HG03342 (cell line): Measurements from ENCODE around the gene DNAJC17.

ENCODE experiments used
- ATAC-seq: cut with Tn5 transposase; IDR thresholded peaks from one replicate; pipeline ENCODE4 v1.9.1; 2021; ENCODE audit warnings: mild to moderate bottlenecking, moderate library complexity; ENCODE audit not compliant: unreplicated experiment

The DNAJC17 gene

DNA sequence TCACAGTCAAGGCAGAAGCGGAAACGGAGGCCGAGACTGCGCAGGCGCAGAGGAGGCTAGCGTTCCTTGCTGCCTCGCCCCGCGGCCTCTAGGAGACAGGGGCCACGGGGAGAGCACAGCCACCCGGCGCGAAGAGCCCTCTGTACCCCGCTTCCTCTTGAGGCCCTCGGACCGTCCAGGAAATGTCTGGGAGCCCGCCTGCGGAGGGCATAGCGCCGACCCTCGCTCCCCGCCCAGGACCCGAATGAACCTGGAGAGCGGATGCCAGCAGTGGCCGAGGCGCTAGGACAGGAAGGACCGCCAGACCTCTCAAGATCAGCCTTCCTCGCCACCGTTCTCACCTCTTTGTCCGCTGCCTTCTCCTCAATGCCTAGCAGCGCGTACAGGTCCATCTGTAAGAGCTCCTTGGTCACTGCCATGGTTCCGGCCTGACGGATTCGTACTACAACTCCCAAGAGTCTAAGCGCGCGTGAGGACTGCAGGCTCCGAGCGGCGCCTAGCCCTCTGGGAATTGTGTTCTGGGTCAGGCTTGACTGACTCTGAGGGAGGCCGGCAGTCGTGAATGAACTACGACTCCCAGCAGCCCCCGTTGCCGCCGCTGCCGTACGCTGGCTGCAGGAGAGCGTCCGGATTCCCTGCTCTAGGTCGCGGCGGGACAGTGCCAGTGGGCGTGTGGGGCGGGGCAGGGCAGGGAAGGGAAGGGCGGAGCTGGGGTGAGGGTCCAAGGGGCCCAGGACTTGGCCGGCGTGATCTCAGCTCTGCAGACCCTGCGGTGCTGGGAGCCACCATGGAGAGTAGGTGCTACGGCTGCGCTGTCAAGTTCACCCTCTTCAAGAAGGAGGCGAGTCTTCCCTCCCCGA is at the start of gene DNAJC17, which contains the start of gene ZFYVE19:
Gene DNAJC17 (minus strand): TSS at position 446 of the 860 bp plus-strand sequence. CDS start 27 bp downstream, at position 419.
Gene ZFYVE19 (plus strand): TSS at position 62 of the 860 bp plus-strand sequence. CDS start 501 bp downstream, at position 563.
- peak; percentile 93 for ATAC-seq

- ATAC-seq = no peak
Observed at GRCh38 chr15:40856746-40857145, 49.5 kb upstream of the DNAJC17 start.

DNA sequence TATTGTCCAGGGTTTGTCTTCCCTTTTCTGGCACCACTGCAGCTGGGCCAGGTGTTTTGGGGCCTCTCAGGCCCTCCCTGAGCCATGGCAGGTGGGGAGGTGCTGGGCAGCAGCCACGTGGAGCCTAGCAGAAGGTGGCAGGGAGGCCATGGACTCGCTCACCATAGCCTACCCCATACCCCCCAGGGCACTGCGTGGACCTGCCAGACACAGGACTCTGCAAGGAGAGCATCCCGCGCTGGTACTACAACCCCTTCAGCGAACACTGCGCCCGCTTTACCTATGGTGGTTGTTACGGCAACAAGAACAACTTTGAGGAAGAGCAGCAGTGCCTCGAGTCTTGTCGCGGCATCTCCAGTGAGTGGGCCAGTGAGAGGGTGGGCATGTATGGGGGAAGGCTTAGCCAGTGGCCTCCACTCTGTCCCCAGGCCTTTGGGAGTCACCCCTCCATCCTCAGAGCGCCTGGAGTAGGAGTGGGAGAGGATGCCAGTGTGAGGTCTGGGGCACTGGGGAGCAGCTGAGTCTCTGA is 48.5 kb upstream of the DNAJC17 start:
- ATAC-seq = no peak

DNA sequence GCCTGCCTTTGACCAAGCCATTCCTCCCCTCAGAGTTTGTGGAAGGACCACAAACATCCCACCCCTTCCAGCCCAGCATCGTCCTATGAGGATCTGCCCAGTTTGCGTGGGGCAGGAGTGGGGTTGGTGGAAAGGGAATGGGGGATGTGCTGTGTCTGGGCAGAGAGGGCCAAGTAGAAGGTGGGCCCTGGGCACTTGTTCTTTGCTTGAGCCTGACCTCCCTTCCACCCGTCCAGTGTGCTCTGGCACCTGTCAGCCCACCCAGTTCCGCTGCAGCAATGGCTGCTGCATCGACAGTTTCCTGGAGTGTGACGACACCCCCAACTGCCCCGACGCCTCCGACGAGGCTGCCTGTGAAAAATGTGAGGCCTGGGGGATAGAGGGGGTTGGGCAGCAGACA is 46.9 kb upstream of the DNAJC17 start:
- no peak for ATAC-seq

DNA sequence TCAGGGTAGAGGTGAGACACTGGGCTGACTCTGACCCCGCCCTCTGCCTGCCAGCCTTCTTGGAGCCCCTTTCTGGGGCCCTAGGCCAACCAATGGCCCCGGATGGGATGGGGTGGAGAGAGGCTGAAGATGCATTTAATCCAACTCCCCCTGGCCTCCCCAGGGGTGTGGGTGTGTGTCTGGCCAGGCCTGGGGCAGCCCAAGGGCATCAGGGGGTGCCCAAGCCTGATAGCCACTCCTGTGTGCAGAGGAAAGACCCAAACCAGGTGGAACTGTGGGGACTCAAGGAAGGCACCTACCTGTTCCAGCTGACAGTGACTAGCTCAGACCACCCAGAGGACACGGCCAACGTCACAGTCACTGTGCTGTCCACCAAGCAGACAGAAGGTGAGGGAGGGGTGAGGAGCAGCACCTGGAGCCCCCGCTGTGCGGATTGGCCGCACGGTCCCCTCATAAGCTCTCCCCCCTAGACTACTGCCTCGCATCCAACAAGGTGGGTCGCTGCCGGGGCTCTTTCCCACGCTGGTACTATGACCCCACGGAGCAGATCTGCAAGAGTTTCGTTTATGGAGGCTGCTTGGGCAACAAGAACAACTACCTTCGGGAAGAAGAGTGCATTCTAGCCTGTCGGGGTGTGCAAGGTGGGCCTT is 46.1 kb upstream of the DNAJC17 start:
- ATAC-seq = no peak

DNA sequence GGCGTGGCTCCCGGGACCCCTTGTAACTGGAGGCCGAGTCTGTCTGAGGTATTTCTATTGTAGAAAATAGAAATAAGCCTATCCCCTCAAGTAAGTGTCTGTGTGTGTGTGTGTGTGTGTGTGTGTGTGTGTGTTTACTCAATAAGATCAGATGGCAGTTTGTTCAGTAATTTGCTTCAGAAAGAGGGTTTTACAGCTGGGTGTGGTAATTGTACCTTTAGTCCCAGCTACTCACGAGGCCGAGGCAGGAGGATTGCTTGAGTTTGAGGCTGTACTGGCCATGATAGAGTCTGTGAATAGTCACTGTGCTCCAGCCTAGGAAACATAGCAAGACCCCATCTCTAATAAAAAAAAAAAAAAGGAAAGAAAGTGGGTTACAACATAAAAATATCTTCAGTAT is 45.3 kb upstream of the DNAJC17 start:
- no peak for ATAC-seq

GRCh38 chr15:40850576-40851112 is 43.4 kb upstream of the DNAJC17 start:
- no peak for ATAC-seq

- no peak for ATAC-seq
Observed at GRCh38 chr15:40847223-40847961, 40.1 kb upstream of the DNAJC17 start.

- no peak for ATAC-seq
Observed at GRCh38 chr15:40846841-40847222, 39.6 kb upstream of the DNAJC17 start.

DNA sequence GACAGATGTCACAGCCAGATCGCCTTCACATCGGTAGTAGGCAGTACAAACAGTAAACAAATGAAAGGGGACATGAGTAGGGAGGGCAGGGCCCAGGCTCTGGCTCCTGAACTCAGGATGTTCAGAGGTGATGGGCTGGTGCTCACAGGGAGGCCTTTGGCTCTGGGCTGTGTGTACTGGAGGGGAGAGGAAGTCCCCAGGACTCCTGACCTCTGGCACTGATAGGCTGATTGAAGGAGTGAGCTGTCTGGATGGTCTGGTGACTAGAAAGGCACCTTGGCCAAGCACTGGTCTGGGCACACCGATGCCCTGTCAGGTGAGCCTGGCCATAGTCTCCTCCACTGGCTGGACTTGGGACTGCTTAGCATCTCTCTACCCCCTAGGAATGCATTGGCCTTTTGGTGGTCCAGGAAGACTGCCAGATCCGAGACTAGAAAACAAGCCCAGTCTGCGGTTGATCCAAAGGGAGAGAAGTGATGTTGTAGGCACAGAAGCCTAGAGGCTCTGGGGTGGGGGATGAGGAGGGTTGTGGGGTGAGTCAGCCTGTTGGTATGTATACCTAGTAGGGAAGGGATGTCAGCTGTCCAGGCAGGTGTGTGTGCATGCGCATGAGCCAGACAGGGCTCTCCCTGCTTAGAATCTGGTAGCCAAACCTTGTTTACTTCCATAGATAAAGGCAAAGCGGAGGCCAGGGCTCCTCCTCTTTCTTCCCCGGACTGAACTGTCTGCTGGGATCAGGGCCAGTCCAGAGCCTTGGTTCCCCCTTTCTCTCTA is 38.4 kb upstream of the DNAJC17 start:
- ATAC-seq = no peak

- no peak for ATAC-seq
Observed at GRCh38 chr15:40845036-40845435, 37.8 kb upstream of the DNAJC17 start.

GRCh38 chr15:40844696-40845030 is 37.4 kb upstream of the DNAJC17 start:
- no peak for ATAC-seq

DNA sequence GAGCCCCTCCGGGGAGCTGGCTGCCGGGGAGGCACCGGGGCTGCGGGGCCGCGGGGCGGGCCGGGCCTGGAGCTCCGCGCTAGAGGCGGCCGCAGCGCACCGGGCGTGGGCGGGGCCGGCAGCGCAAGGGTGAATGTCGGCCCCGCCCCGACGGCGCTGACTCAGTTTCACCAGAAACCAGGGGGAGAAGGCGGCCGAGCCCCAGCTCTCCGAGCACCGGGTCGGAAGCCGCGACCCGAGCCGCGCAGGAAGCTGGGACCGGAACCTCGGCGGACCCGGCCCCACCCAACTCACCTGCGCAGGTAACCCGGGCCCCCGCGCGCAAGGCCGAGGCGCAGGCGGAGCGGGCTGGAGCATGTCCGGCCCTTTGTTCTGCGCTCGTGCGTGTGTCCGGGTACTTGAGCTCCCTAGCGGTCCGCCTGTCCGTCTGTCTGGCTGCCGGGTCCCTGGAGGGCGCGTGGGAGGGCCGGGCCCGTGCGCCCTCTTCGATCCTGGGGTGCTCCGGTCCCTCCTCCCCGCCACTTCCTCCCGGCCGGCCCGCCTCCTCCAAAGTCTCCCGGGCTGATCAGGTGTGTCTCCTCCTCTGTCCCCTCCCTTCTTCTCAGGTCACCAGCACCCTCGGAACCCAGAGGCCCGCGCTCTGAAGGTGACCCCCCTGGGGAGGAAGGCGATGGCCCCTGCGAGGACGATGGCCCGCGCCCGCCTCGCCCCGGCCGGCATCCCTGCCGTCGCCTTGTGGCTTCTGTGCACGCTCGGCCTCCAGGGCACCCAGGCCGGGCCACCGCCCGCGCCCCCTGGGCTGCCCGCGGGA is 36.8 kb upstream of the DNAJC17 start, which contains the start of gene SPINT1:
Gene SPINT1 (plus strand): TSS at position 164 of the 811 bp plus-strand sequence. CDS start 507 bp downstream, at position 671.
- no peak for ATAC-seq

DNA sequence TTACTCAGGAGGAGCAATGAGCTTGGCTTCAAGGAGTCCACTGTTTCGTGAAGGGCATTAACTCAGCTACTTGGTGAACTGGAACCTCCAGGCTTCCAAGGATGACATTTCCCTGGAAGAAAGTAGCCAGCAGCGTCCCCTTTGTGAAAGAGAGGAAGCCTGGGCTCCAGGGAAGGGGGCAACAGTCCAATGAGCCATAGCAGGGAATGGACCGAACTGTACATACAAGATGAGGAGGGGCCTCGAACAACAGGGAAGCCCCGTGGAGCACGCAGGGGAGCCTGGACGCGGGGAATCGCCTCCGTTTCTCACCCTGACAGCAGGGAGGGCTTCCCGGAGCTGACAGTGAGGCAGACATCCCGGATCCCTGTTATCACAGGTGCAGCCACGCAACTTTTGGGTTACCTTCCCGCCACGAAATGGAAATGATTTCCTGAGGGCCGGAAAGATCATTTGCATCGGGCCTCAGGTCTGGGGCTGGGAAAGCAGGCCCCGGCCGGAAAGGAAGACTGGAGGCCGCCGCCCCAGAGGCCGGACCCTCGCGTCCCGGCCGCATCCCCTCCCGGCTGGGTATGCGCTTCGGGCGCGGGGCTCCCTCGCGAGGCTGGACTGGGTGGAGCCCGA is 36.1 kb upstream of the DNAJC17 start:
- ATAC-seq = no peak

GRCh38 chr15:40841741-40842140 is 34.5 kb upstream of the DNAJC17 start:
- no peak for ATAC-seq

GRCh38 chr15:40838756-40839155 is 31.5 kb upstream of the DNAJC17 start:
- ATAC-seq = no peak

DNA sequence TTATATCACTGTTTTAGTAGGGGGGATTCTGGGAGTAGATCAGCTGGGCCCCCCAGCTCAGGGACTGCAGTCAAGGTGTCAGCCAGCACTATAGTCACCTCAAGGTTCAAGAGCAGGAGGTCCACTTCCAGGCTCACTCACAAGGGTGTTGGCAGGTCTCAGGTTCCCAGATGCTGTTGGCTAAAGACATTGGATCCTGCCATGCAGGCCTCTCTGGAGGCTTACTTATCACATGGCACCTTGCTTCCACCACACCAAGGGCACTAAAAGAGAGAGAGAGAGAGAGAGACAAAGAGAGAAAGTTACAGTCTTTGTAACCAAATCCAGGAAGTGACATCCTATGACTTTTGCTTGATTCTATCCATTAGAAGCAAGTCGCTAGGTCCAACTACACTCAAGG is 28.7 kb upstream of the DNAJC17 start:
- no peak for ATAC-seq

GRCh38 chr15:40832903-40833302 is 25.6 kb upstream of the DNAJC17 start:
- no peak for ATAC-seq

- no peak for ATAC-seq
Observed at GRCh38 chr15:40831861-40832260, 24.6 kb upstream of the DNAJC17 start.
